CD1c-positive myeloid dendritic cell (primary cell): ENCODE measurements around the gene SEMA4B.
"Not testable (repeated sequence)": the region's sequence is repeated elsewhere in the genome, so short reads cannot be mapped to it uniquely, and the experiment has no call there.

ENCODE experiments used
- DNase-seq: peaks from one replicate; pipeline ENCODE4 v3.0.0-alpha.2; 2016; ENCODE audit errors: extremely low spot score

SEMA4B gene

GRCh38 chr15:90227816-90228772, 27.0 kb downstream of the SEMA4B start:
- no peak for DNase-seq

GRCh38 chr15:90228960-90229359, 27.8 kb downstream of the SEMA4B start:
- no peak for DNase-seq

GRCh38 chr15:90230071-90230494, 29.0 kb downstream of the SEMA4B start:
- DNase-seq, result peak; percentile 11

- DNase-seq, result no peak
Measured at GRCh38 chr15:90230610-90231009, 29.5 kb downstream of the SEMA4B start.

- peak; percentile 96 for DNase-seq
Measured at GRCh38 chr15:90231028-90232017, 30.2 kb downstream of the SEMA4B start.

GRCh38 chr15:90232196-90232595, 31.1 kb downstream of the SEMA4B start:
- DNase-seq, result no peak

- no peak for DNase-seq
Measured at GRCh38 chr15:90232941-90233386, 31.8 kb downstream of the SEMA4B start.

GRCh38 chr15:90233387-90234095, 32.4 kb downstream of the SEMA4B start, which contains the start of gene CIB1:
CIB1 (minus strand) TSS chr15:90233941; CDS start chr15:90233885, 56 bp downstream.
- peak; percentile 79 for DNase-seq

GRCh38 chr15:90234096-90234988, 33.2 kb downstream of the SEMA4B start, which contains the start of gene GDPGP1:
GDPGP1 (plus strand) TSS chr15:90234209; CDS start chr15:90240909, 6,700 bp downstream.
- DNase-seq, result peak; percentile 99

GRCh38 chr15:90239371-90239770, 38.2 kb downstream of the SEMA4B start:
- no peak for DNase-seq

- no peak for DNase-seq
Measured at GRCh38 chr15:90240856-90241255, 39.7 kb downstream of the SEMA4B start.

GRCh38 chr15:90241343-90242192, 40.4 kb downstream of the SEMA4B start:
- no peak for DNase-seq

GRCh38 chr15:90243943-90244639, 43.0 kb downstream of the SEMA4B start:
- no peak for DNase-seq

- no peak for DNase-seq
Measured at GRCh38 chr15:90248789-90249202, 47.7 kb downstream of the SEMA4B start.

- DNase-seq, result peak; percentile 93
Measured at GRCh38 chr15:90249203-90249863, 48.2 kb downstream of the SEMA4B start, which contains the start of gene TTLL13. TTLL13 (plus strand) TSS chr15:90249556; CDS start chr15:90250631, 1,075 bp downstream.

- no peak for DNase-seq
Measured at GRCh38 chr15:90257776-90258175, 56.6 kb downstream of the SEMA4B start.

GRCh38 chr15:90259524-90259923, 58.4 kb downstream of the SEMA4B start:
- no peak for DNase-seq

- DNase-seq, result not testable (repeated sequence)
Measured at GRCh38 chr15:90260731-90261130, 59.6 kb downstream of the SEMA4B start.
